ENCODE measurements around the gene SLC25A10.
"Not testable (repeated sequence)": the region's sequence is repeated elsewhere in the genome, so short reads cannot be mapped to it uniquely, and the experiment has no call there.

SLC25A10 gene

DNA sequence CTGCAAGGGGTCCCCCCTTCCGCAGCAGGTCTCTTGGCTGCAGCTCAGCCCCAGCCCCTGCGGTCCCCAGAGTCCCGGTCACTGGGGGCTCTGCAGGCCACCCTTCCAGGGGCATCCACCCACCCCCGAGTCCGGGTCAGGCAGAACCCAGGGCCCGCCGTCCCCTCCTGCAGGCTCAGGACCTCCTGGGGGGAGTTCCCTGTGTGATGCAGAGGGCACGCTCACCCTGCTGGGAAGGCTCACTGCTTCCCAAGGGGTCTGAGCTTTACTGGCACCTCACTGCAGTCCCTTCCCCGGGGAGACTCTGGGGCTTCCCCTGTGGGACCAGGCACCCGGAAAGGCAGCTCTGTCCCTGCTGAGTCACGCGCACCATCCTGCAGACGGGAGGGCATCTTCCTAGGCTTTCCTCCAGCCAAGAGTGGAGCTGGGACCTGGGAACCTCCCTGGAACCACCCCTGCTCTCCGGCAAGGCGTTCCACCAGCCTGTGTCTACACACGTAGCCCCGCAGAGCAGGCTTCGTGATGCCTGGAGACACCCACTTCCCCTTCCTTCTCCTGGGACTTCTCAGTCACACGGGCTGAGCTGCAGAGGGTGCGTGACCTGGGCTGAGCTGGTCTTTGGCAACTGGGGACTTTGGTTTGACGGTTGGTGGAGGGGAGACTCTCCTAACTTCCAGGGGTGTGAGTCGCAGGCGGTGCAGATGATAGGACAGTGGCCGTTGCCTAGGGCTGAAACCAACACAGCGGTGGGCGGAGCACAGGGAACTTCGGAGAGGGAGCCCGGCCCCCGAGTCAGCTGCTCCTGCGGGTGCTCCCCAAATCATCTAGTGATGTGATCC, 23.4 kb downstream of the SLC25A10 start:
- TF ChIP-seq, protein P1, sequence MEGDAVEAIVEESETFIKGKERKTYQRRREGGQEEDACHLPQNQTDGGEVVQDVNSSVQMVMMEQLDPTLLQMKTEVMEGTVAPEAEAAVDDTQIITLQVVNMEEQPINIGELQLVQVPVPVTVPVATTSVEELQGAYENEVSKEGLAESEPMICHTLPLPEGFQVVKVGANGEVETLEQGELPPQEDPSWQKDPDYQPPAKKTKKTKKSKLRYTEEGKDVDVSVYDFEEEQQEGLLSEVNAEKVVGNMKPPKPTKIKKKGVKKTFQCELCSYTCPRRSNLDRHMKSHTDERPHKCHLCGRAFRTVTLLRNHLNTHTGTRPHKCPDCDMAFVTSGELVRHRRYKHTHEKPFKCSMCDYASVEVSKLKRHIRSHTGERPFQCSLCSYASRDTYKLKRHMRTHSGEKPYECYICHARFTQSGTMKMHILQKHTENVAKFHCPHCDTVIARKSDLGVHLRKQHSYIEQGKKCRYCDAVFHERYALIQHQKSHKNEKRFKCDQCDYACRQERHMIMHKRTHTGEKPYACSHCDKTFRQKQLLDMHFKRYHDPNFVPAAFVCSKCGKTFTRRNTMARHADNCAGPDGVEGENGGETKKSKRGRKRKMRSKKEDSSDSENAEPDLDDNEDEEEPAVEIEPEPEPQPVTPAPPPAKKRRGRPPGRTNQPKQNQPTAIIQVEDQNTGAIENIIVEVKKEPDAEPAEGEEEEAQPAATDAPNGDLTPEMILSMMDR (IDR thresholded peaks at IDR 0.05; ENCODE audit: low read depth, low read length), result no peak
- peak overlapping the region in 1 of 2 donors; percentile 10 for H3K4me3 ChIP-seq (replicated peaks in 1 of 2; ENCODE audit: low read depth in 2 of 2, low read length in 2 of 2)
- DNase-seq (ENCODE audit: low read depth in 2 of 2), result peak; percentile 33 to 72

GRCh38 chr17:81737947-81738800, 26.1 kb downstream of the SLC25A10 start:
- no peak overlapping the region for H3K4me3 ChIP-seq (replicated peaks in 1 of 2; ENCODE audit: low read depth in 2 of 2, low read length in 2 of 2)
- DNase-seq (ENCODE audit: low read depth in 2 of 2), result no peak
- TF ChIP-seq, protein P1 (IDR thresholded peaks at IDR 0.05; ENCODE audit: low read depth, low read length), result no peak

- H3K4me3 ChIP-seq (replicated peaks in 1 of 2; ENCODE audit: low read depth in 2 of 2, low read length in 2 of 2), result no peak overlapping the region
- no peak for DNase-seq (ENCODE audit: low read depth in 2 of 2)
- TF ChIP-seq, protein P1 (IDR thresholded peaks at IDR 0.05; ENCODE audit: low read depth, low read length), result no peak
Observed at GRCh38 chr17:81738801-81739393, 26.8 kb downstream of the SLC25A10 start.

GRCh38 chr17:81739593-81739992, 27.5 kb downstream of the SLC25A10 start:
- not testable (repeated sequence) for DNase-seq (ENCODE audit: low read depth in 2 of 2); H3K4me3 ChIP-seq (replicated peaks in 1 of 2; ENCODE audit: low read depth in 2 of 2, low read length in 2 of 2)

- no peak for DNase-seq (ENCODE audit: low read depth in 2 of 2)
- H3K4me3 ChIP-seq (replicated peaks in 1 of 2; ENCODE audit: low read depth in 2 of 2, low read length in 2 of 2), result no peak overlapping the region
- TF ChIP-seq, protein P1 (IDR thresholded peaks at IDR 0.05; ENCODE audit: low read depth, low read length), result no peak
Observed at GRCh38 chr17:81740395-81740961, 28.4 kb downstream of the SLC25A10 start.

DNA sequence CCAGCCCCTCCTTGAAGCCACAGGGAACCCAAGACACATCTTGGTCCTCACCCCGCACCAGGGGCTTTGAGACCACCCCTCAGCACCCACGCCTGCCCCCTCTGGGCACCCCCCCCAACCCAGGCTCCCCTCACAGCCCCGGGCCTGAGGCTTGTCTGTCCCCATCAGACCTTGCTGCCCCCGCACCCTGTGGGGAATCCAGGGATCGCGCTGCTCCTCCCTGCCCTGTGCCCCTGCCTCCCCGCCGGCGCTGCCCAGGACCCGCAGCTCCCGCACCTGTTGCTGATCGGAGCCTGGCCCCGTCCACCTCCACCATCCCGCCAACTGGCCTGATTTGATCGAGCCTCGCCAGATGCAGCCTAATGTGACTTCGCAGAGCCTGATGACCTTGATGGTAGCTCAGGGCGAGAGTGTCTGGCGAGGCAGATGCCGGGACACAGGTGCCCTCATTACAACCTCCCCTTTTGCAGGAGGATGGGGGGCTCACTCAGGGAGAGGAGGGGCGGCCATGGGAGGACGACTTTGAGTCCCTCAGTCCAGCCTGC, 29.0 kb downstream of the SLC25A10 start:
- DNase-seq (ENCODE audit: low read depth in 2 of 2), result no peak
- H3K4me3 ChIP-seq (replicated peaks in 1 of 2; ENCODE audit: low read depth in 2 of 2, low read length in 2 of 2), result no peak overlapping the region

More for the DNA sequence above, 29.0 kb downstream of the SLC25A10 start:
- TF ChIP-seq, protein P1 (IDR thresholded peaks at IDR 0.05; ENCODE audit: low read depth, low read length), result no peak
